ENCODE data around the gene RPLP2.

RPLP2 gene

DNA sequence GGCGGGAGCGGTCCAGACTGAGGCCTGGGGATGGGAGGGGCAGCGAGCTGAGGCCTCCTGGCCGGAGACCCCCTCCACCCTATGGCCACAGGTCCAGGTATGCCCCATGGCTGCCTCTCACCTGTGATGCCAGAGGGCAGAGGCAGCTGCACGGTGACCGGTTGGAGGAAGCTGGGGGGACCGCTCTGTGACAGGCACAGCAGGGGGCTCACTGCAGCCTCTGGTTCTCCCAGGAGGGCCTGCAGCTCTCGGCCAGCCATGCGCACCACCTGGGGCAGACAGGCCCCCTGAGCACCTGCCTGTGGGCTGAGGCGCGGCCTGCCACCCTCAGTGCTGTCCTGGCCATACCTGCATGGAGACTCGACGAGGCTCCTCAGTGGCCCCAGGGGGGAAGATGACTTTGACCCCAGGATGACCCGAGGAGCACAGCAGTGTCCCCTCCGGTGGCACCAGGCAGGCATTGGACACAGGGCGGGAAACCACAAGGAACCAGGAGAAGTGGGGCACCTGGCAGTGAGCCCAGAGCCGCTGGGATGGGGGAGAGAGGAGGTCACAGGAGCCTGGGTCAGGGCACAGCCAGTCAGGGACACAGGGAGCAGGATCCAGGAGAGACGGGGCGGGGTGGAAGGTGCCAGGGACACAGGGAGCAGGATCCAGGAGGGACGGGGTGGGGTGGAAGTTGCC is 8.5 kb upstream of the RPLP2 start:
- no peak for DNase-seq
- intact Hi-C loops (cut with DNase I), result no loop called here

DNA sequence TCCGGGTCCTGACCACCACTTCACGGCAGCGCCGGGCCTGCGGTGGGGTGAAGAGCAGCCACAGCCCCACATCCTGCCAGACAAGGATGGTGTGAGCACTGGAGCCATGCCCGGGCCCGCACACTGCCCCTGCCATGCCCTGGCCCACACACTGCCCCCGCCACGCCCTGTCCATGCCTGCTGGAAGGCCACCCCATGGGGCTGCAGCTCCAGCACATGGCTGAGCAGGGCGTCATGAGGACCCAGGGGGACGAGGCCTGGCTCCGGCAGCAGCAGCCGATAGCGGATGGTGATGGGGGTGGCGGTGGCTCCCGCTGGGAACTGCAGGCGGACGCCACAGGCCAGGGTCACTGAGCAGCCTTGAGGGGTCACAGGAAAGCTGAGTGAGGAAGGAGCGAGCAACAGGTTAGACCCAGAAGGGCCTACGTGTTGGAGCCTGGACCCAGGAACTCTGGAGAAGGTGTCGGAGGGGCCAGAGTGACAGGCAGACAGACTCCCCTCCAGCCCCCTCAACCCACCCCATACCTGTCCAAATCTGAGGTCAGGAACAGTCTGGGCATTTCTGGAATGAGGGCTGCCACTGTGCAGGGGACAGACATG is 7.6 kb upstream of the RPLP2 start:
- intact Hi-C loops (cut with DNase I), result no loop called here
- DNase-seq, result no peak

- intact Hi-C loops (cut with DNase I), result no loop called here
Observed at GRCh38 chr11:802693-803466, 6.9 kb upstream of the RPLP2 start.

GRCh38 chr11:803467-803742 is 6.4 kb upstream of the RPLP2 start:
- no peak for DNase-seq
- intact Hi-C loops (cut with DNase I), result no loop called here

More at GRCh38 chr11:802693-803466, 6.9 kb upstream of the RPLP2 start:
- no peak for DNase-seq

GRCh38 chr11:803770-804598 is 5.8 kb upstream of the RPLP2 start:
- no peak for DNase-seq
- intact Hi-C loops (cut with DNase I), result no loop called here

DNA sequence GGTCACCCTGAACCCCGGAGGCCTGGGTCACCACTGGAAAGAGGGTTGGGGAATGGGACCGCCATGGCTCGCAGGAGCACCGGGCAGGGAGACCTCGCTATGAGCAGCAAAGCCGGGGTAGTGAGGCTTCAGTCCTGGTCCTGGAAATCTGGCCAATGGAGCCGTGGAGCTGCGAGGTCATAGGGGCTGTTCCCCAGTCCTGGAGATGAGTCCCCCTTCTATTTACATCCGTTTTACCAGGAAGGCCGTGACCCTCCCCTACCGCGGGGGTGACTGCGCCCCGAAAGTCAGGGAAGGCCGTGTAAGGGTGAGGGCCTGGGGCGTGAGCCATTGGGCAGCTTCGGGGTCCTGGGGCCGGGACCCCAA is 5.2 kb upstream of the RPLP2 start:
- intact Hi-C loops (cut with DNase I), result no loop called here
- no peak for DNase-seq

DNA sequence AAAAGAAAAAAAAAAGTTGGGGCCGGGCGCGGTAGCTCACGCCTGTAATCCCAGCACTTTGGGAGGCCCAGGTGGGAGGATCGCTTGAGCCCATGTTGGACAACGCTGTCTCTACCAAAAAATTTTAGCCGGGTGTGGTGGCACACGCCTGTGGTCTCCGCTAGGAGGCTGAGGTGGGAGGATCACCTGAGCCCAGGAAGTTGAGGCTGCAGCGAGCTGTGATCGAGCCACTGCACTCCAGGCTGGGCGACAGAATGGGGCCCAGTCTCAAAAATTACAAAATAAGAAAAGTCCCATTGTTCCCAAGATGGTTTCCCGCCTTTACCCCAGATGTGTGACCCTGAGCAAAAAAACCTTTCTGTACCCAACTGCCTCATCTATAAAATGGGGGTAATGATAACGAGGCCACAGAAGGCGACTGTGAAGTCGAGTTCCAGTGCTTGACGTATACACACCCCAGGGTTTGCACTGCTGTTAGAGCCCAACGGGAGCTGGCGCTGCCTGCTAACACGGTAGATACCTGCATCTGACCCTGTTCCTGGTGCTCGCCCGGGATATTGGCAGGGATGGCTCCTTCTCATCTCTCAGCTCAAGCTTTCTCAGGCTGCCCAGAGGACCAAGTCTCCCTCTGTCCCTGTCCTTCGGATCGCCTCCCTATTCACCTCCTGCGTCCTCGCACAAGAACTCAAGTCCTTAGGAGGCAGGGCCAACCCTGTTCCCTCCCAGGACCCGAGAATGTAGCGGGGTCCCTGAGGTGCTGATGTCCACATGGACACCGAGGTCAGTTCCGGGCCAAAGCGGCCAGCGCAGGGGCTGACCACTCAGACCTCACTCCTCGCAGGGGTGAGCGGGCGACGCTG is 1.1 kb upstream of the RPLP2 start:
- intact Hi-C loops (cut with DNase I), result no loop called here
- DNase-seq, result peak in 1 of 10 donors; percentile 66

GRCh38 chr11:810040-810567 is 337 bp downstream of the RPLP2 start:
- intact Hi-C loops (cut with DNase I), result no loop called here
- no peak for DNase-seq

GRCh38 chr11:811446-812245 is 1.9 kb downstream of the RPLP2 start:
- intact Hi-C loops (cut with DNase I), result no loop called here
- no peak for DNase-seq

- intact Hi-C loops (cut with DNase I), result no loop called here
- DNase-seq, result no peak
Observed at GRCh38 chr11:812390-812789, 2.6 kb downstream of the RPLP2 start.

- intact Hi-C loops (cut with DNase I), result no loop called here
- no peak for DNase-seq
Observed at GRCh38 chr11:813072-813455, 3.3 kb downstream of the RPLP2 start.

- no peak for DNase-seq
- intact Hi-C loops (cut with DNase I), result no loop called here
Observed at GRCh38 chr11:813456-814096, 3.8 kb downstream of the RPLP2 start.

GRCh38 chr11:815675-816432 is 6.1 kb downstream of the RPLP2 start:
- DNase-seq, result no peak
- intact Hi-C loops (cut with DNase I), result no loop called here

GRCh38 chr11:816433-816779 is 6.6 kb downstream of the RPLP2 start:
- intact Hi-C loops (cut with DNase I), result no loop called here
- DNase-seq, result no peak

DNA sequence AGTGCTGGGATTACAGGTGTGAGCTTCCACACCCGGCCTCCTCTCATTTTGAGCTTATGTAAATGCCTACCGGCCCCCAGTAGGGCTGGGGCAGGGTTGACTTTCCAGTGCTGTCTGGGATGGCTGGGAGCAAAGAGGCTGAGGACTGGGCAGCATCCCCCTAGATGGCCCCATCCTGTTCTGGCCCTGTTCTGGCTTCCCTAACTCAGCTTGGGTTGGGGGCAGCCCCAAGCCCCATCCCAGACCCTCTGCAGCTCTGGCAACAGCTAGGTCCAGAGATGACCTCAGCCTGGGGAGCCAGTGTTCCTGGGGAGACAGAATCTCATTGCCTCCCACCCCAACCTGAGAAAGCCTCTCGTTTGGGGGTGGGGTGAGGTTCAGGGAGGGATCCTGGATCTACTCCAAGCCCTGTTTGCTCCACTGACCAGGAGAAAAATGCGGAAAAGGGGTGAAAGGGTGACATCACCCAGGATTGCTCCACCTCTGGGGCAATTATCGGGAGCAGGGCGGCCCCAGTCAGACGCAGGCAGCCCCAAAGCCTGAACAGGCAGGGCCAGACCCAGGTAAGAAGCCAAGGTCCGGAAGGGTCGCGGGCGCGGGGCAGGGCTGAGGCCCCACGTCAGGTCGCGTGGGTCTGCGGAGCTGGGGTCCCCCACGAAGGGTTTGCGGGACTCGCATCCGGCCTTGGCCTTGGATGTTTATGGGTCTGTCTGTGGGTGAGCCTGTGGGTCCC is 8.8 kb downstream of the RPLP2 start, which contains the start of gene PNPLA2:
PNPLA2 (plus strand) TSS at position 519 of the 733 bp plus-strand sequence. CDS start 805 bp downstream, outside the sequence.
- intact Hi-C loops (cut with DNase I), result no loop called here
- no peak for DNase-seq

GRCh38 chr11:819129-819931 is 9.6 kb downstream of the RPLP2 start:
- DNase-seq, result peak; percentile 86 to 99 (median 93)
- intact Hi-C loops (cut with DNase I), result no loop called here
